Astrocyte (in vitro differentiated cells and primary cell): ENCODE measurements around the gene PPP6R1. TPM values are rescaled to one million over a fixed set of nuclear protein-coding genes. Genes with fewer than 3 reads are reported as not detected.

Experiments used
- DNase-seq: peaks from one replicate; pipeline ENCODE4 v3.0.0-alpha.2; 2010; ENCODE audit warnings: low read depth
- FAIRE-seq: peaks from 2 replicates; lab custom pipeline; 2011; peaks lifted over from hg19 to GRCh38; lab: Jason Lieb, UNC
- H2AFZ ChIP-seq: 2 replicates; pipeline ENCODE4 v1.6.0; 2012; ENCODE audit warnings: low read depth, low read length, inconsistent platforms
- H3K27ac ChIP-seq: 2 replicates; pipeline ENCODE4 v1.5.1; 2011; ENCODE audit warnings: low read depth, low read length, inconsistent platforms
- H3K27me3 ChIP-seq: 2 replicates; pipeline ENCODE4 v1.6.0; 2011; ENCODE audit warnings: low read length, inconsistent platforms; ENCODE audit not compliant: insufficient read depth
- H3K36me3 ChIP-seq: 2 replicates; pipeline ENCODE4 v1.5.1; 2011; ENCODE audit warnings: low read length, inconsistent platforms; ENCODE audit not compliant: insufficient read depth
- H3K4me1 ChIP-seq: 2 replicates; pipeline ENCODE4 v1.5.1; 2011; ENCODE audit warnings: low read length, inconsistent platforms; ENCODE audit not compliant: insufficient read depth
- H3K4me2 ChIP-seq: 2 replicates; pipeline ENCODE4 v1.6.0; 2012; ENCODE audit warnings: low read length, inconsistent platforms
- H3K4me3 ChIP-seq: 2 replicates; pipeline ENCODE4 v1.5.1; 2011; ENCODE audit warnings: low read depth, mild to moderate bottlenecking, low read length, inconsistent platforms; ENCODE audit not compliant: insufficient read depth
- H3K79me2 ChIP-seq: 2 replicates; pipeline ENCODE4 v1.6.0; 2012; ENCODE audit warnings: mild to moderate bottlenecking, low read length, inconsistent platforms; ENCODE audit not compliant: insufficient read depth
- H3K9ac ChIP-seq: 2 replicates; pipeline ENCODE4 v1.6.0; 2012; ENCODE audit warnings: mild to moderate bottlenecking, low read length, inconsistent platforms
- H3K9me3 ChIP-seq: 2 replicates; pipeline ENCODE4 v1.5.1; 2012; ENCODE audit warnings: low read depth, mild to moderate bottlenecking, low read length, inconsistent platforms; ENCODE audit not compliant: insufficient read depth
- H4K20me1 ChIP-seq: 2 replicates; pipeline ENCODE4 v1.6.0; 2012; ENCODE audit warnings: low read length, inconsistent platforms; ENCODE audit not compliant: insufficient read depth
- H3K27ac Mint-ChIP-seq: one replicate; pipeline ENCODE4 v1.8.0; 2021; ENCODE audit warnings: mild to moderate bottlenecking, mixed read lengths; ENCODE audit not compliant: unreplicated experiment
- H3K27me3 Mint-ChIP-seq: one replicate; pipeline ENCODE4 v1.8.0; 2021; ENCODE audit warnings: low read depth, mixed read lengths; ENCODE audit not compliant: unreplicated experiment
- H3K36me3 Mint-ChIP-seq: one replicate; pipeline ENCODE4 v1.8.0; 2021; ENCODE audit warnings: low read depth, mixed read lengths; ENCODE audit not compliant: unreplicated experiment
- H3K4me1 Mint-ChIP-seq: one replicate; pipeline ENCODE4 v1.8.0; 2021; ENCODE audit warnings: low read depth, mixed read lengths; ENCODE audit not compliant: unreplicated experiment
- H3K4me3 Mint-ChIP-seq: one replicate; pipeline ENCODE4 v1.8.0; 2021; ENCODE audit warnings: mild to moderate bottlenecking, moderate library complexity, mixed read lengths; ENCODE audit not compliant: unreplicated experiment
- H3K9me3 Mint-ChIP-seq: one replicate; pipeline ENCODE4 v1.8.0; 2021; ENCODE audit warnings: mild to moderate bottlenecking, mixed read lengths; ENCODE audit not compliant: unreplicated experiment
- EZH2 ChIP-seq: IDR thresholded peaks from 2 replicates; pipeline ENCODE4 v1.6.1; 2012; ENCODE audit warnings: mild to moderate bottlenecking, low read length, inconsistent platforms; ENCODE audit not compliant: insufficient read depth
- total RNA-seq: library from RNA; stranded (reverse); gene quantifications from 2 replicates; pipeline ENCODE4 v1.2.1, GENCODE V29; 2021
- TF ChIP-seq, protein P1 (sequence below): IDR thresholded peaks from 2 replicates; pipeline ENCODE4 v1.5.1; 2011; ENCODE audit warnings: low read depth, mild to moderate bottlenecking, inconsistent platforms, low read length, moderate library complexity; ENCODE audit not compliant: insufficient read depth

Gene PPP6R1
- total RNA-seq, 1 donor from 2014 or later, result 75.2 TPM

DNA sequence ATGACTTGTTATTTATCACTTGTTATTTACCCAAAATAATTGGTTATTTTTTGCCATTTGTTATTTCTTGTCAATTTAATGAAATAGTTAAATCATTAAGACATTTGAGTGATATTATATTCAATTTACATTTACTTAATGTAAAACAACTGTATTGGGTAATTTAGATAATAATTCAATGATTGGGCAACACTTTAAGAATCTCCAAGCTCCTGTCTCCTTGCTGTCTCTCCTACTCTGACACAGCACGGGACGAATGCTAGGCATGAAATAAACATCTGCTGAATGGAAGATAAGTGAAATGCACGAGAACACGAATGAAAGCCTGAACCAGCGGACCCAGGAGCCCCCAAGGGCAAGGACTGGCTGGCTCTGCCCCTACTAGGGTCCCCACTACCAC is 5.7 kb upstream of the PPP6R1 start:
- H3K27me3 ChIP-seq, result no peaks in the 10 kb centered on the region
- TF ChIP-seq EZH2, result no peak
- TF ChIP-seq, protein P1, sequence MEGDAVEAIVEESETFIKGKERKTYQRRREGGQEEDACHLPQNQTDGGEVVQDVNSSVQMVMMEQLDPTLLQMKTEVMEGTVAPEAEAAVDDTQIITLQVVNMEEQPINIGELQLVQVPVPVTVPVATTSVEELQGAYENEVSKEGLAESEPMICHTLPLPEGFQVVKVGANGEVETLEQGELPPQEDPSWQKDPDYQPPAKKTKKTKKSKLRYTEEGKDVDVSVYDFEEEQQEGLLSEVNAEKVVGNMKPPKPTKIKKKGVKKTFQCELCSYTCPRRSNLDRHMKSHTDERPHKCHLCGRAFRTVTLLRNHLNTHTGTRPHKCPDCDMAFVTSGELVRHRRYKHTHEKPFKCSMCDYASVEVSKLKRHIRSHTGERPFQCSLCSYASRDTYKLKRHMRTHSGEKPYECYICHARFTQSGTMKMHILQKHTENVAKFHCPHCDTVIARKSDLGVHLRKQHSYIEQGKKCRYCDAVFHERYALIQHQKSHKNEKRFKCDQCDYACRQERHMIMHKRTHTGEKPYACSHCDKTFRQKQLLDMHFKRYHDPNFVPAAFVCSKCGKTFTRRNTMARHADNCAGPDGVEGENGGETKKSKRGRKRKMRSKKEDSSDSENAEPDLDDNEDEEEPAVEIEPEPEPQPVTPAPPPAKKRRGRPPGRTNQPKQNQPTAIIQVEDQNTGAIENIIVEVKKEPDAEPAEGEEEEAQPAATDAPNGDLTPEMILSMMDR, result no peak
- H3K4me3 ChIP-seq, result no peak overlapping the region
- Mint-ChIP-seq H3K27me3 (no peaks in the 10 kb centered on the region), H3K27ac (no peak overlapping the region), H3K4me1 (peaks cover 3% of the 10 kb centered on the region), H3K36me3 (peaks cover 10% of the 10 kb centered on the region), H3K9me3 (peaks cover 2% of the 10 kb centered on the region), H3K4me3 (no peak overlapping the region)
- FAIRE-seq (no peak), DNase-seq (no peak)
- H3K4me1 ChIP-seq, result peaks cover 4% of the 10 kb centered on the region
- peaks cover 4% of the 10 kb centered on the region for H3K9me3 ChIP-seq
- H3K4me2 ChIP-seq, result no peak overlapping the region
- no peak overlapping the region for H2AFZ ChIP-seq
- H3K27ac ChIP-seq, result no peak overlapping the region
- no peaks in the 10 kb centered on the region for H3K36me3 ChIP-seq
- H3K9ac ChIP-seq, result no peak overlapping the region
- peaks cover 5% of the 10 kb centered on the region for H3K79me2 ChIP-seq
- H4K20me1 ChIP-seq, result peaks cover 6% of the 10 kb centered on the region

DNA sequence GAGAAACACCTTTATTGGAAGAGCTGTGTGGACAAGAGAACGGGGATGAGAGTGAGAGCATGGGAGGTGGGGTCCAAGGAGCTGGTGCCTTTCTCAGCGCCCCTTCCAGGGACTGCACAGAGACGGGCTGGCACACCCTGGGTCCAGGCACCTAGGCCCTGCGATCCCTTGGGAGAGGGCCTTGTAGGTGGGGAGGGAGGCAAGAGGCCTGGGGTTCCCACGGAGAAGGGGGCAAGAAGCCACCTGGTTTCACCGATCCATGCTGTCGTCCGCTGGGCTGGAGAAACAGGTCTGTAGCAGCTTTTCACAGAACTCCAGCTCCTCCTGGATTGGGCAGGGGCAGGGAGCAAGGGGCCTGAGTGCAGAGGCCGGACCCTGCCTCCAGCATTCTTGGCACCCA is 3.5 kb upstream of the PPP6R1 start:
- Mint-ChIP-seq H3K4me1 (peaks cover 5% of the 10 kb centered on the region), H3K36me3 (peaks cover 9% of the 10 kb centered on the region), H3K4me3 (no peak overlapping the region), H3K9me3 (peaks cover 2% of the 10 kb centered on the region), H3K27ac (no peak overlapping the region), H3K27me3 (no peaks in the 10 kb centered on the region)
- Histone ChIP-seq H3K4me3 (no peak overlapping the region), H3K4me2 (no peak overlapping the region), H3K79me2 (peaks cover 19% of the 10 kb centered on the region), H3K9me3 (peaks cover 4% of the 10 kb centered on the region), H3K27ac (no peak overlapping the region), H3K36me3 (no peaks in the 10 kb centered on the region), H3K4me1 (peaks cover 10% of the 10 kb centered on the region), H2AFZ (no peak overlapping the region), H3K9ac (no peak overlapping the region), H3K27me3 (no peaks in the 10 kb centered on the region), H4K20me1 (peaks cover 14% of the 10 kb centered on the region)
- no peak for TF ChIP-seq EZH2
- TF ChIP-seq, protein P1, result no peak
- DNase-seq (no peak), FAIRE-seq (no peak)

DNA sequence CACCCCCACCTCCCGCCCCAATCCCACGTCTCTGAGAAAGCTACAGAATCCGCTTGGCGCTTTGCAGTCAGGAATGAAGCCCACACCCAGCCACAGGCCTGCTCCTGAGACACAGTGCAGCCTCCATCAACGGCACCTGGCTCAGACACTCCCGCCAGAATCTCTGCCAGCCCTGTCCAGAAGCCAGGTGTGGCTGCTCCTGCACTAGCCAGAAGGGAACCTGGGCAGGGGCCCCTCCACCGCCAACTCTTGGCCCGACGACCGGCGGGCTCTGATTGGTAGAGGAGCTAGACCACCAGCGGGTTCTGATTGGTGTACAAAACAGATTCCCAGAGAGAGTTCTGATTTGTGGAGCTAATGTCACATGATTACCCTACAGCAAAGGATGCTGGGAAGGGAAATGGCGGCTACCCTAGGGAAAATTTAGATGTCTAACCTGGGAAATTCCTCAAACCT is 2.9 kb upstream of the PPP6R1 start:
- Histone ChIP-seq H3K9ac (no peak overlapping the region), H2AFZ (no peak overlapping the region), H3K9me3 (peaks cover 4% of the 10 kb centered on the region), H3K36me3 (no peaks in the 10 kb centered on the region), H4K20me1 (peaks cover 21% of the 10 kb centered on the region), H3K79me2 (peaks cover 25% of the 10 kb centered on the region), H3K4me2 (no peak overlapping the region), H3K27me3 (no peaks in the 10 kb centered on the region), H3K4me3 (no peak overlapping the region), H3K4me1 (peaks cover 17% of the 10 kb centered on the region), H3K27ac (no peak overlapping the region)
- FAIRE-seq (no peak), DNase-seq (no peak)
- Mint-ChIP-seq H3K27me3 (no peaks in the 10 kb centered on the region), H3K27ac (no peak overlapping the region), H3K4me3 (no peak overlapping the region), H3K36me3 (peaks cover 9% of the 10 kb centered on the region), H3K9me3 (peaks cover 2% of the 10 kb centered on the region), H3K4me1 (peaks cover 12% of the 10 kb centered on the region)
- TF ChIP-seq, protein P1, result no peak
- no peak for TF ChIP-seq EZH2
